Upper lobe of left lung (tissue), 6 donors: ENCODE data around the gene LRCH1. TPM values are rescaled to one million over a fixed set of nuclear protein-coding genes. Genes with fewer than 3 reads are reported as not detected.

Experiments
- ATAC-seq, 2 donors: fragments of 200-7000 bp; cut with Tn5 transposase; one replicate each; pipeline ENCODE4 v1.9.1; 2022; ENCODE audit warnings: mild to moderate bottlenecking in 2 of 2, moderate library complexity in 2 of 2; ENCODE audit not compliant: low FRiP score in 2 of 2
- DNase-seq, 2 donors: peaks; one replicate each; pipeline ENCODE4 v3.0.0-alpha.2; 2019 to 2020
- H3K27ac ChIP-seq, 4 donors: fragments of 200-600 bp; sonication (generic); one replicate each; pipeline ENCODE4 v1.5.1; 2016 to 2019
- H3K27me3 ChIP-seq, 4 donors: fragments of 200-600 bp; sonication (generic); one replicate each; pipeline ENCODE4 v1.5.1; 2017 to 2019
- H3K36me3 ChIP-seq, 4 donors: fragments of 200-600 bp; sonication (generic); one replicate each; pipeline ENCODE4 v1.5.1; 2016 to 2019
- H3K4me1 ChIP-seq, 4 donors: fragments of 200-600 bp; sonication (generic); one replicate each; pipeline ENCODE4 v1.5.1; 2018 to 2019
- H3K4me3 ChIP-seq, 4 donors: fragments of 200-600 bp; sonication (generic); one replicate each; pipeline ENCODE4 v1.5.1; 2017 to 2019; ENCODE audit warnings: mild to moderate bottlenecking in 2 of 4, moderate library complexity in 1 of 4
- H3K9me3 ChIP-seq, 4 donors: fragments of 200-600 bp; sonication (generic); one replicate each; pipeline ENCODE4 v1.5.1; 2018 to 2019
- CTCF ChIP-seq, 6 experiments: fragments of 450-650 bp in 4 of 6; fragments of 200-600 bp in 2 of 6; sonication (generic) in 2 of 6; IDR thresholded peaks; one replicate each; pipeline ENCODE4 v1.5.1; 2016 to 2019; ENCODE audit warnings: antibody characterized with exemption in 6 of 6
- EP300 ChIP-seq, 4 donors: sonication (generic); formaldehyde crosslinking; IDR thresholded peaks; one replicate each; pipeline ENCODE4 v1.5.1; 2017; ENCODE audit warnings: antibody characterized with exemption in 4 of 4, control low read depth in 2 of 4
- POLR2A ChIP-seq, 4 donors: fragments of 450-650 bp; IDR thresholded peaks; one replicate each; pipeline ENCODE4 v1.5.1; 2016 to 2017; ENCODE audit warnings: antibody characterized with exemption in 4 of 4, mild to moderate bottlenecking in 2 of 4
- POLR2AphosphoS5 ChIP-seq, 2 donors: sonication (generic); formaldehyde crosslinking; IDR thresholded peaks; one replicate each; pipeline ENCODE4 v1.5.1; 2017; ENCODE audit warnings: antibody characterized with exemption in 2 of 2
- WGBS, 2 donors: methylation state at CpG; one replicate each; pipeline ENCODE4 v1.1.5; 2017 to 2018; 5-methylcytosine and 5-hydroxymethylcytosine counted together
- total RNA-seq, 6 donors: library from RNA; depleted of rRNA in 4 of 6; stranded (reverse); fragments of >200 nt in 4 of 6; gene quantifications; one replicate each; pipeline versions ENCODE4 v1.1.0 to v1.2.1, GENCODE V29; 2016 to 2021
- donor health status: DM: no; HTN: no; CAD: no; lungs with moderate emphysema.
- donor health status: DM: no; HTN: yes; CAD: no; lungs with severe emphysema.

The LRCH1 gene
- total RNA-seq, 6 donors from 2014 or later = 17.2 to 27.0 (median 22.7) TPM

- TF ChIP-seq EP300 (IDR thresholded peaks at IDR 0.05) (peak in 2 of 4 donors; percentile 51 to 68), CTCF (IDR thresholded peaks at IDR 0.05) (peak in 5 of 6 experiments; percentile 19 to 51 (median 35)), POLR2AphosphoS5 (IDR thresholded peaks at IDR 0.05) (peak; percentile 63 to 83), POLR2A (IDR thresholded peaks at IDR 0.05) (peak in 3 of 4 donors; percentile 32 to 44 (median 34))
- WGBS, 2 donors = 0 to 1% methylated on average over 33 to 34 of the region's 75 CpGs
- Histone ChIP-seq H3K4me1 (peaks cover 18 to 30% (median 27%) of the 10 kb centered on the region in 4 donors), H3K4me3 (peak overlapping the region; percentile 78 to 97 (median 93)), H3K36me3 (no peaks in the 10 kb centered on the region), H3K9me3 (no peaks in the 10 kb centered on the region), H3K27ac (peak overlapping the region; percentile 88 to 97 (median 92)), H3K27me3 (no peaks in the 10 kb centered on the region)
- DNase-seq (peak; percentile 80 to 93), ATAC-seq (peak; percentile 85 to 88)
These were observed 1.2 kb downstream of the LRCH1 start for GRCh38 chr13:46553886-46554858.

- peaks cover 22 to 30% (median 29%) of the 10 kb centered on the region in 4 donors for H3K4me1 ChIP-seq
- DNase-seq = no peak
- no peak for ATAC-seq
- no peaks in the 10 kb centered on the region for H3K27me3 ChIP-seq
- peak overlapping the region; percentile 88 to 97 (median 92) for H3K27ac ChIP-seq
- H3K9me3 ChIP-seq = no peaks in the 10 kb centered on the region
- H3K36me3 ChIP-seq = no peaks in the 10 kb centered on the region
- peak overlapping the region; percentile 2 to 97 (median 88) for H3K4me3 ChIP-seq
- WGBS, 2 donors = 19 to 23% methylated on average over 2 of the region's 2 CpGs
- no peak for TF ChIP-seq CTCF (IDR thresholded peaks at IDR 0.05)
- TF ChIP-seq POLR2A (IDR thresholded peaks at IDR 0.05) = no peak
- no peak for TF ChIP-seq POLR2AphosphoS5 (IDR thresholded peaks at IDR 0.05)
- no peak for TF ChIP-seq EP300 (IDR thresholded peaks at IDR 0.05)
These were observed 2.0 kb downstream of the LRCH1 start for GRCh38 chr13:46554951-46555350.

- H3K27me3 ChIP-seq = no peaks in the 10 kb centered on the region
- WGBS, 2 donors = 44 to 50% methylated on average over 4 of the region's 4 CpGs
- TF ChIP-seq CTCF (IDR thresholded peaks at IDR 0.05) (no peak), POLR2AphosphoS5 (IDR thresholded peaks at IDR 0.05) (no peak), POLR2A (IDR thresholded peaks at IDR 0.05) (no peak), EP300 (IDR thresholded peaks at IDR 0.05) (no peak)
- no peaks in the 10 kb centered on the region for H3K36me3 ChIP-seq
- H3K9me3 ChIP-seq = no peaks in the 10 kb centered on the region
- no peak for DNase-seq
- peaks cover 25 to 38% (median 33%) of the 10 kb centered on the region in 4 donors for H3K4me1 ChIP-seq
- ATAC-seq = no peak
- H3K27ac ChIP-seq = peak overlapping the region in 3 of 4 donors; percentile 88 to 93 (median 90)
- H3K4me3 ChIP-seq = peak overlapping the region in 1 of 4 donors; percentile 97
These were observed 2.9 kb downstream of the LRCH1 start for GRCh38 chr13:46555722-46556417.

- H3K4me3 ChIP-seq = no peak overlapping the region
- 83 to 88% methylated on average over 6 of the region's 6 CpGs for WGBS, 2 donors
- peak overlapping the region in 2 of 4 donors; percentile 23 to 93 for H3K27ac ChIP-seq
- no peak for ATAC-seq
- no peaks in the 10 kb centered on the region for H3K9me3 ChIP-seq
- no peaks in the 10 kb centered on the region for H3K27me3 ChIP-seq
- H3K4me1 ChIP-seq = peaks cover 30 to 43% (median 34%) of the 10 kb centered on the region in 4 donors
- no peak for DNase-seq
- H3K36me3 ChIP-seq = no peaks in the 10 kb centered on the region
- TF ChIP-seq POLR2AphosphoS5 (IDR thresholded peaks at IDR 0.05) (no peak), CTCF (IDR thresholded peaks at IDR 0.05) (no peak), EP300 (IDR thresholded peaks at IDR 0.05) (no peak), POLR2A (IDR thresholded peaks at IDR 0.05) (no peak)
These were observed 3.4 kb downstream of the LRCH1 start for GRCh38 chr13:46556418-46556779.
